Measurements from ENCODE around the gene TRPV3.

Gene TRPV3

DNA sequence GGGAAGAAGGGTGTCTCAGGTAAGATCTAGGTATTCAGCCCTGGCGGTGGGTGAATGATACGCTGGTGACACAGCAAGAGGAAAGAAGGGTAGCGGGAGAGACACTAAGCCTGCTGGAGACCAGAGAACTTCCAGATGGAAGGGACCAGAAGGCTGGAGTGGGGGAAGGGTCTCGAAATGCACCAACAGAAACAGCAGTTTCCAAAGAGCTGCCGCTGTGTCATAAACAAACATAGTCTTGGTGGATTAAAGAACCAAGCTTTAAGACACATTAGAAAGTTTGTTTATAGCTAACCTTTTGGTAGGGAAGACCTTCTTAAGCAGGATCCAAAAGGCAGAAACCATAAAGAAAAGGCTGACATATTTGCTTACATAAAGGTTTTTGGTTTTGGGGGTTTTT, 20.9 kb downstream of the TRPV3 start:
- Histone ChIP-seq H3K4ac (ENCODE audit: low read length) (no peak overlapping the region), H2BK120ac (ENCODE audit: low read depth, low read length) (no peak overlapping the region), H3K23ac (ENCODE audit: low read depth, low read length, poor library complexity) (no peak overlapping the region), H2BK5ac (ENCODE audit: low read length) (no peak overlapping the region), H2BK15ac (ENCODE audit: low read length) (no peak overlapping the region), H3K18ac (ENCODE audit: low read length) (peak overlapping the region; percentile 59), H3K27me3 (ENCODE audit: control insufficient read depth in 3 of 3, insufficient read depth in 3 of 3, low read depth in 1 of 3, low read length in 3 of 3) (no peaks in the 10 kb centered on the region), H2BK12ac (ENCODE audit: low read length) (no peak overlapping the region), H3K27ac (replicated peaks; ENCODE audit: low read length) (no peak overlapping the region), H2AK5ac (ENCODE audit: low read depth, low read length) (no peak overlapping the region), H3K9ac (ENCODE audit: low read depth, low read length, poor library complexity) (no peak overlapping the region), H4K91ac (ENCODE audit: low read depth, low read length, poor library complexity) (no peak overlapping the region), H2AFZ (ENCODE audit: low read length) (peak overlapping the region; percentile 6), H3K14ac (ENCODE audit: low read length) (no peak overlapping the region), H3K9me3 (replicated peaks in 1 of 2; ENCODE audit: control insufficient read depth in 2 of 2, insufficient read depth in 1 of 2, low read depth in 1 of 2, low read length in 2 of 2) (no peaks in the 10 kb centered on the region), H3K36me3 (replicated peaks in 1 of 2; ENCODE audit: control insufficient read depth in 2 of 2, insufficient read depth in 2 of 2, low read length in 2 of 2) (no peaks in the 10 kb centered on the region), H4K8ac (ENCODE audit: low read depth, low read length) (no peak overlapping the region), H3K4me2 (ENCODE audit: insufficient read depth, low read length, poor library complexity, severe bottlenecking) (no peak overlapping the region), H3K4me1 (ENCODE audit: control insufficient read depth in 2 of 2, insufficient read depth in 1 of 2, low read depth in 1 of 2, low read length in 2 of 2) (peaks cover 0 to 18% of the 10 kb centered on the region in 2 donors), H3K4me3 (ENCODE audit: low read length in 2 of 2) (no peak overlapping the region), H3K79me1 (ENCODE audit: low read depth, low read length) (no peaks in the 10 kb centered on the region)
- no peak for DNase-seq (ENCODE audit: low spot score)
- WGBS, 2 donors (ENCODE audit: extremely low coverage in 2 of 2, insufficient read length in 2 of 2, insufficient replicate concordance in 1 of 2) = no CpG with 5 or more reads among the region's 5 CpGs

- Histone ChIP-seq H3K27me3 (ENCODE audit: control insufficient read depth in 3 of 3, insufficient read depth in 3 of 3, low read depth in 1 of 3, low read length in 3 of 3) (no peaks in the 10 kb centered on the region), H3K27ac (replicated peaks; ENCODE audit: low read length) (no peak overlapping the region), H3K18ac (ENCODE audit: low read length) (peak overlapping the region; percentile 95), H2AK5ac (ENCODE audit: low read depth, low read length) (peak overlapping the region; percentile 32), H3K9ac (ENCODE audit: low read depth, low read length, poor library complexity) (no peak overlapping the region), H3K14ac (ENCODE audit: low read length) (peak overlapping the region; percentile 75), H3K4me3 (ENCODE audit: low read length in 2 of 2) (peak overlapping the region; percentile 29 to 71), H2BK5ac (ENCODE audit: low read length) (peak overlapping the region; percentile 77), H2BK12ac (ENCODE audit: low read length) (peak overlapping the region; percentile 35), H4K91ac (ENCODE audit: low read depth, low read length, poor library complexity) (peak overlapping the region; percentile 77), H3K4me1 (ENCODE audit: control insufficient read depth in 2 of 2, insufficient read depth in 1 of 2, low read depth in 1 of 2, low read length in 2 of 2) (peaks cover 2 to 28% of the 10 kb centered on the region in 2 donors), H3K23ac (ENCODE audit: low read depth, low read length, poor library complexity) (peak overlapping the region; percentile 1), H3K4me2 (ENCODE audit: insufficient read depth, low read length, poor library complexity, severe bottlenecking) (peak overlapping the region; percentile 67), H3K9me3 (replicated peaks in 1 of 2; ENCODE audit: control insufficient read depth in 2 of 2, insufficient read depth in 1 of 2, low read depth in 1 of 2, low read length in 2 of 2) (no peaks in the 10 kb centered on the region), H2BK15ac (ENCODE audit: low read length) (peak overlapping the region; percentile 93), H3K4ac (ENCODE audit: low read length) (no peak overlapping the region), H3K36me3 (replicated peaks in 1 of 2; ENCODE audit: control insufficient read depth in 2 of 2, insufficient read depth in 2 of 2, low read length in 2 of 2) (no peaks in the 10 kb centered on the region), H3K79me1 (ENCODE audit: low read depth, low read length) (no peaks in the 10 kb centered on the region), H2AFZ (ENCODE audit: low read length) (peak overlapping the region; percentile 88), H4K8ac (ENCODE audit: low read depth, low read length) (peak overlapping the region; percentile 92), H2BK120ac (ENCODE audit: low read depth, low read length) (peak overlapping the region; percentile 44)
- WGBS, 2 donors (ENCODE audit: extremely low coverage in 2 of 2, insufficient read length in 2 of 2, insufficient replicate concordance in 1 of 2) = no CpG with 5 or more reads among the region's 44 CpGs
- peak; percentile 61 for DNase-seq (ENCODE audit: low spot score)
Measured at GRCh38 chr17:3535253-3535995, 22.2 kb downstream of the TRPV3 start.

DNA sequence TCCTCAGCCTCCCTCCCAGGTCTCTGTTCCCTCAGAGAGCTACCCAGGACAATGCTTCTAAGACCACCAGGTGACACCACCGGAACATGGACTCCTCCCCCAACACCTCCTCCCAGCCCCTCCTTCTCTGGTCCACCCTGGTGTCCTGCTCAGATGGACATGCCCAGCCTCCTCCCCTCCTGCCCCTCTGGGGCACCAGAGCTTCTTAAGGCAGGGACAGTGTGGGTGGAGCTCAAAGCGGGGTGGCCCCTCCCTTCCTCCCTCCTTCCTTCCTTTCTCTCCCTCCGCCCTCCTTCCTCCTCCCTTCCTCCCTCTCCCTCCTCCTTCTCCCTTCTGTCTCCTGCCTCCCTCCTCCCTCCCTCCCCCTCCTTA, 22.7 kb downstream of the TRPV3 start:
- Histone ChIP-seq H3K18ac (ENCODE audit: low read length) (peak overlapping the region; percentile 95), H2AFZ (ENCODE audit: low read length) (peak overlapping the region; percentile 59)

DNA sequence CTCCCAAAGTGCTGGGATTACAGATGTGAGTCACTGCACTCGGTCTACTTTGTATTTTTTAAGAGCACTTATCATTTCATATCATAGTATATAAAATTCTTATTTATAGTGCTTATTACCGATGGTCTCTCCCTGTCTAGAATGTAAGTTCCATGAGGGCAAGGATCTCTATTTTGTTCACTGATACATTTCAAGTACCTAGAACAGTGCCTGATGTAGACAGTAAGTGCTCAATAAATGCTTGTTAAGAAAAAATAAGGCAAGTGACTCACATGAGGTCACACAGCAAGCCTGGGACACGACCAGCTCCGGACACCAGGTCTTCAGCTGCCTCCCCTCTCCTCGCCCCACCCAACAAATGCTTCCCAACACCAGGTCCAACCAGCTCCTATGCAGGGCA, 23.9 kb downstream of the TRPV3 start:
- Histone ChIP-seq H3K4ac (ENCODE audit: low read length) (no peak overlapping the region), H3K4me2 (ENCODE audit: insufficient read depth, low read length, poor library complexity, severe bottlenecking) (no peak overlapping the region), H2BK5ac (ENCODE audit: low read length) (no peak overlapping the region), H2BK15ac (ENCODE audit: low read length) (no peak overlapping the region), H2BK12ac (ENCODE audit: low read length) (no peak overlapping the region), H2AFZ (ENCODE audit: low read length) (no peak overlapping the region), H4K8ac (ENCODE audit: low read depth, low read length) (no peak overlapping the region), H2BK120ac (ENCODE audit: low read depth, low read length) (no peak overlapping the region), H3K9me3 (replicated peaks in 1 of 2; ENCODE audit: control insufficient read depth in 2 of 2, insufficient read depth in 1 of 2, low read depth in 1 of 2, low read length in 2 of 2) (no peaks in the 10 kb centered on the region), H3K14ac (ENCODE audit: low read length) (peak overlapping the region; percentile 11), H3K36me3 (replicated peaks in 1 of 2; ENCODE audit: control insufficient read depth in 2 of 2, insufficient read depth in 2 of 2, low read length in 2 of 2) (no peaks in the 10 kb centered on the region), H3K27me3 (ENCODE audit: control insufficient read depth in 3 of 3, insufficient read depth in 3 of 3, low read depth in 1 of 3, low read length in 3 of 3) (no peaks in the 10 kb centered on the region), H4K91ac (ENCODE audit: low read depth, low read length, poor library complexity) (no peak overlapping the region), H3K4me1 (ENCODE audit: control insufficient read depth in 2 of 2, insufficient read depth in 1 of 2, low read depth in 1 of 2, low read length in 2 of 2) (peaks cover 15 to 40% of the 10 kb centered on the region in 2 donors), H3K23ac (ENCODE audit: low read depth, low read length, poor library complexity) (no peak overlapping the region), H3K27ac (replicated peaks; ENCODE audit: low read length) (no peak overlapping the region), H3K4me3 (ENCODE audit: low read length in 2 of 2) (no peak overlapping the region), H2AK5ac (ENCODE audit: low read depth, low read length) (peak overlapping the region; percentile 28), H3K18ac (ENCODE audit: low read length) (peak overlapping the region; percentile 24), H3K79me1 (ENCODE audit: low read depth, low read length) (no peaks in the 10 kb centered on the region), H3K9ac (ENCODE audit: low read depth, low read length, poor library complexity) (no peak overlapping the region)
- DNase-seq (ENCODE audit: low spot score) = no peak
- no CpG with 5 or more reads among the region's 5 CpGs for WGBS, 2 donors (ENCODE audit: extremely low coverage in 2 of 2, insufficient read length in 2 of 2, insufficient replicate concordance in 1 of 2)

More for the DNA sequence above, 22.7 kb downstream of the TRPV3 start:
- Histone ChIP-seq H3K4ac (ENCODE audit: low read length) (peak overlapping the region; percentile 78), H2BK5ac (ENCODE audit: low read length) (no peak overlapping the region), H2BK120ac (ENCODE audit: low read depth, low read length) (peak overlapping the region; percentile 47), H3K27ac (replicated peaks; ENCODE audit: low read length) (peak overlapping the region; percentile 44), H3K4me3 (ENCODE audit: low read length in 2 of 2) (no peak overlapping the region), H4K91ac (ENCODE audit: low read depth, low read length, poor library complexity) (no peak overlapping the region), H2BK12ac (ENCODE audit: low read length) (peak overlapping the region; percentile 75), H3K9me3 (replicated peaks in 1 of 2; ENCODE audit: control insufficient read depth in 2 of 2, insufficient read depth in 1 of 2, low read depth in 1 of 2, low read length in 2 of 2) (no peaks in the 10 kb centered on the region), H4K8ac (ENCODE audit: low read depth, low read length) (no peak overlapping the region), H2BK15ac (ENCODE audit: low read length) (peak overlapping the region; percentile 93), H3K14ac (ENCODE audit: low read length) (no peak overlapping the region), H3K23ac (ENCODE audit: low read depth, low read length, poor library complexity) (peak overlapping the region; percentile 81), H3K4me1 (ENCODE audit: control insufficient read depth in 2 of 2, insufficient read depth in 1 of 2, low read depth in 1 of 2, low read length in 2 of 2) (peaks cover 7 to 31% of the 10 kb centered on the region in 2 donors), H3K36me3 (replicated peaks in 1 of 2; ENCODE audit: control insufficient read depth in 2 of 2, insufficient read depth in 2 of 2, low read length in 2 of 2) (no peaks in the 10 kb centered on the region), H3K27me3 (ENCODE audit: control insufficient read depth in 3 of 3, insufficient read depth in 3 of 3, low read depth in 1 of 3, low read length in 3 of 3) (no peaks in the 10 kb centered on the region), H3K9ac (ENCODE audit: low read depth, low read length, poor library complexity) (no peak overlapping the region), H2AK5ac (ENCODE audit: low read depth, low read length) (peak overlapping the region; percentile 91), H3K4me2 (ENCODE audit: insufficient read depth, low read length, poor library complexity, severe bottlenecking) (peak overlapping the region; percentile 31), H3K79me1 (ENCODE audit: low read depth, low read length) (no peaks in the 10 kb centered on the region)
- no CpG with 5 or more reads among the region's 3 CpGs for WGBS, 2 donors (ENCODE audit: extremely low coverage in 2 of 2, insufficient read length in 2 of 2, insufficient replicate concordance in 1 of 2)
- no peak for DNase-seq (ENCODE audit: low spot score)

All from neuronal stem cell (in vitro differentiated cells).